Esophagus (tissue), 2 donors: Measurements from ENCODE around the gene CAMP. TPM values are rescaled to one million over a fixed set of nuclear protein-coding genes. Genes with fewer than 3 reads are reported as not detected.

ENCODE experiments used
- H3K27ac ChIP-seq, 2 donors: one replicate each; pipeline ENCODE4 v1.5.1; 2013; ENCODE audit warnings: low read depth in 2 of 2, mild to moderate bottlenecking in 2 of 2, inconsistent platforms in 1 of 2, low read length in 1 of 2, moderate library complexity in 1 of 2
- H3K27me3 ChIP-seq, 2 donors: one replicate each; pipeline ENCODE4 v1.6.1; 2013; ENCODE audit warnings: low read length in 2 of 2, control low read depth in 1 of 2, mild to moderate bottlenecking in 1 of 2; ENCODE audit not compliant: insufficient read depth in 2 of 2, control insufficient read depth in 1 of 2
- H3K36me3 ChIP-seq, 2 donors: one replicate each; pipeline ENCODE4 v1.6.1; 2013; ENCODE audit warnings: low read length in 1 of 2; ENCODE audit not compliant: control insufficient read depth in 2 of 2, insufficient read depth in 2 of 2
- H3K4me1 ChIP-seq, 2 donors: one replicate each; pipeline ENCODE4 v1.6.1; 2013; ENCODE audit warnings: low read length in 1 of 2; ENCODE audit not compliant: control insufficient read depth in 2 of 2, insufficient read depth in 2 of 2
- H3K4me3 ChIP-seq, 2 donors: one replicate each; pipeline ENCODE4 v1.5.1; 2013; ENCODE audit warnings: low read length in 2 of 2, mild to moderate bottlenecking in 2 of 2, low read depth in 1 of 2, moderate library complexity in 1 of 2
- H3K9me3 ChIP-seq, 2 donors: one replicate each; pipeline ENCODE4 v1.6.1; 2013; ENCODE audit warnings: mild to moderate bottlenecking in 2 of 2, low read depth in 1 of 2, low read length in 1 of 2, moderate library complexity in 1 of 2; ENCODE audit not compliant: control insufficient read depth in 2 of 2, insufficient read depth in 1 of 2
- WGBS, 2 donors: extraction: QIAGEN DNeasy Blood & Tissue Kit; methylation state at CpG; one replicate each; pipeline ENCODE4 v1.1.7; 2013; 5-methylcytosine and 5-hydroxymethylcytosine counted together
- polyA plus RNA-seq, 2 donors: library from polyadenylated mRNA; stranded (reverse); fragments of 200-250 nt; gene quantifications; one replicate each; pipeline ENCODE4 v1.2.3, GENCODE V29; 2013
- donor health status: healthy with polysubstance abuse.
- donor health status: Bipolar disorder and iron deficiency.

Gene CAMP
- polyA plus RNA-seq, 2 donors, result 0.19 to 0.43 TPM

- no peaks in the 10 kb centered on the region for H3K9me3 ChIP-seq
- no peak overlapping the region for H3K27ac ChIP-seq
- H3K4me3 ChIP-seq, result no peak overlapping the region
- no peaks in the 10 kb centered on the region for H3K27me3 ChIP-seq
- H3K36me3 ChIP-seq, result no peaks in the 10 kb centered on the region
- peaks cover 2 to 11% of the 10 kb centered on the region in 2 donors for H3K4me1 ChIP-seq
- WGBS, 2 donors, result 84 to 93% methylated on average over 3 of the region's 3 CpGs
Observed at GRCh38 chr3:48225587-48225986, 2.3 kb downstream of the CAMP start.

- H3K4me1 ChIP-seq, result peaks cover 0 to 14% of the 10 kb centered on the region in 2 donors
- H3K4me3 ChIP-seq, result no peak overlapping the region
- WGBS, 2 donors, result 37 to 56% methylated on average over 3 of the region's 3 CpGs
- H3K36me3 ChIP-seq, result no peaks in the 10 kb centered on the region
- H3K9me3 ChIP-seq, result no peaks in the 10 kb centered on the region
- H3K27ac ChIP-seq, result no peak overlapping the region
- H3K27me3 ChIP-seq, result no peaks in the 10 kb centered on the region
Observed at GRCh38 chr3:48226939-48227338, 3.6 kb downstream of the CAMP start.

- Histone ChIP-seq H3K36me3 (no peaks in the 10 kb centered on the region), H3K4me1 (peaks cover 0 to 7% of the 10 kb centered on the region in 2 donors), H3K27me3 (no peaks in the 10 kb centered on the region), H3K27ac (peak overlapping the region; percentile 65 to 80), H3K4me3 (no peak overlapping the region), H3K9me3 (no peaks in the 10 kb centered on the region)
- WGBS, 2 donors, result 36 to 38% methylated on average over 4 of the region's 4 CpGs
Observed at GRCh38 chr3:48232232-48232631, 8.9 kb downstream of the CAMP start.

- peak overlapping the region; percentile 65 to 80 for H3K27ac ChIP-seq
- no peak overlapping the region for H3K4me3 ChIP-seq
- H3K36me3 ChIP-seq, result no peaks in the 10 kb centered on the region
- no peaks in the 10 kb centered on the region for H3K27me3 ChIP-seq
- no peaks in the 10 kb centered on the region for H3K9me3 ChIP-seq
- peaks cover 0 to 7% of the 10 kb centered on the region in 2 donors for H3K4me1 ChIP-seq
- WGBS, 2 donors, result 20 to 30% methylated on average over 6 of the region's 6 CpGs
Observed at GRCh38 chr3:48232734-48233133, 9.4 kb downstream of the CAMP start.

GRCh38 chr3:48233542-48233941 is 10.2 kb downstream of the CAMP start:
- peaks cover 0 to 7% of the 10 kb centered on the region in 2 donors for H3K4me1 ChIP-seq
- no peak overlapping the region for H3K4me3 ChIP-seq
- H3K27ac ChIP-seq, result no peak overlapping the region
- no peaks in the 10 kb centered on the region for H3K27me3 ChIP-seq
- H3K36me3 ChIP-seq, result no peaks in the 10 kb centered on the region
- WGBS, 2 donors, result 78 to 80% methylated on average over 2 of the region's 2 CpGs
- H3K9me3 ChIP-seq, result no peaks in the 10 kb centered on the region

GRCh38 chr3:48236531-48236930 is 13.2 kb downstream of the CAMP start:
- H3K9me3 ChIP-seq, result no peaks in the 10 kb centered on the region
- peaks cover 0 to 5% of the 10 kb centered on the region in 2 donors for H3K4me1 ChIP-seq
- H3K36me3 ChIP-seq, result no peaks in the 10 kb centered on the region
- H3K27me3 ChIP-seq, result no peaks in the 10 kb centered on the region
- no peak overlapping the region for H3K4me3 ChIP-seq
- H3K27ac ChIP-seq, result no peak overlapping the region
- WGBS, 2 donors, result 66 to 81% methylated on average over 1 of the region's 1 CpG

- H3K27me3 ChIP-seq, result no peaks in the 10 kb centered on the region
- H3K4me3 ChIP-seq, result no peak overlapping the region
- H3K27ac ChIP-seq, result no peak overlapping the region
- no peaks in the 10 kb centered on the region for H3K9me3 ChIP-seq
- H3K36me3 ChIP-seq, result no peaks in the 10 kb centered on the region
- H3K4me1 ChIP-seq, result no peaks in the 10 kb centered on the region
- WGBS, 2 donors, result 85% methylated on average over 15 of the region's 15 CpGs
Observed at GRCh38 chr3:48238531-48239085, 15.3 kb downstream of the CAMP start.

- Histone ChIP-seq H3K4me1 (no peaks in the 10 kb centered on the region), H3K27ac (peak overlapping the region; percentile 88 to 95)
- 68 to 69% methylated on average over 20 of the region's 20 CpGs for WGBS, 2 donors
Observed at GRCh38 chr3:48240000-48240963, 17.0 kb downstream of the CAMP start.

GRCh38 chr3:48241796-48242455 is 18.6 kb downstream of the CAMP start:
- 41 to 45% methylated on average over 26 of the region's 26 CpGs for WGBS, 2 donors
- H3K27ac ChIP-seq, result peak overlapping the region in 1 of 2 donors; percentile 88
- H3K9me3 ChIP-seq, result no peaks in the 10 kb centered on the region
- H3K27me3 ChIP-seq, result no peaks in the 10 kb centered on the region
- H3K4me1 ChIP-seq, result no peaks in the 10 kb centered on the region
- H3K36me3 ChIP-seq, result no peaks in the 10 kb centered on the region
- peak overlapping the region; percentile 78 to 92 for H3K4me3 ChIP-seq

More at GRCh38 chr3:48240000-48240963, 17.0 kb downstream of the CAMP start:
- H3K4me3 ChIP-seq, result peak overlapping the region; percentile 78 to 92
- H3K36me3 ChIP-seq, result no peaks in the 10 kb centered on the region
- H3K27me3 ChIP-seq, result no peaks in the 10 kb centered on the region
- H3K9me3 ChIP-seq, result no peaks in the 10 kb centered on the region
